ENCODE measurements around the gene CTXN1. TPM values are rescaled to one million over a fixed set of nuclear protein-coding genes. Genes with fewer than 3 reads are reported as not detected.

CTXN1 gene
- total RNA-seq, 2 donors from 2014 or later, result 5.0 to 37.1 TPM

DNA sequence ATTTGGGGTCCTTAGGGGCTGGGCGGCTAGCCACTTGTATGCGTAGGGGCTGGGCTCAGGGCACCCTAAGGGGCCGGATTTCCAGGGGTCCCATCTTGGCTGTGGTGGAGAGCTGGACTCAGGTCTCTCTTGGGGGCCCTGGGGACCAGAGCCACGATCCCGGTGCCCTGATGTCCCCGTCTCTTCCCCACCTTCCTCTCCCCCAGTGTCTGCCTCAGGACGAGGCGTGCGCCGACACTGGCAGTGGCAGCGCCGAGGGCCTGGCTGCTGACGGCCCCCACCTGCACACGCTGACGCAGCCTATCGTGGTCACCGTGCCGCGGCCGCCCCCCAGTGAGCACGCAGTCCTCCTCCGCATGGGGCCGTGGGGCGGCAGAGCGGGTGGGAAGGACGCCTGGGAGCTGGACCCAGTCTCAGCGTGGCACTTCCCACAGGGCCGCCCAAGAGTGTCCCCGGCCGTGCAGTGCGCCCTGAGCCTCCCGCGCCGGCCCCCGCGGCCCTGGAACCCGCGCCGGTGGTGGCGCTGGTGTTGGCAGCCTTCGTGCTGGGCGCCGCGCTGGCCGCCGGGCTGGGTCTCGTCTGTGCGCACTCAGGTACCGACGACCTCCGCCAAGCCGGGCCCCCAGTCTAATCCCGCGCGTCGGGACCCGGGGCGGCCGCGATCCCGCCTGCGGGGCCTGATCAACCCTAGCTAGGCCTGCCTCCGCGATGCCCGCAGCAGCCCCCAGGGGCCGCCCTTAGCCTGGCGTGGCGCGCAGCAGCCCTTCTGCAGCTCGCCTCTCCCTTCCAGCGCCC, 8.5 kb downstream of the CTXN1 start:
- H3K4me1 ChIP-seq (replicated peaks), result peaks cover 4% of the 10 kb centered on the region
- TF ChIP-seq, protein P1, sequence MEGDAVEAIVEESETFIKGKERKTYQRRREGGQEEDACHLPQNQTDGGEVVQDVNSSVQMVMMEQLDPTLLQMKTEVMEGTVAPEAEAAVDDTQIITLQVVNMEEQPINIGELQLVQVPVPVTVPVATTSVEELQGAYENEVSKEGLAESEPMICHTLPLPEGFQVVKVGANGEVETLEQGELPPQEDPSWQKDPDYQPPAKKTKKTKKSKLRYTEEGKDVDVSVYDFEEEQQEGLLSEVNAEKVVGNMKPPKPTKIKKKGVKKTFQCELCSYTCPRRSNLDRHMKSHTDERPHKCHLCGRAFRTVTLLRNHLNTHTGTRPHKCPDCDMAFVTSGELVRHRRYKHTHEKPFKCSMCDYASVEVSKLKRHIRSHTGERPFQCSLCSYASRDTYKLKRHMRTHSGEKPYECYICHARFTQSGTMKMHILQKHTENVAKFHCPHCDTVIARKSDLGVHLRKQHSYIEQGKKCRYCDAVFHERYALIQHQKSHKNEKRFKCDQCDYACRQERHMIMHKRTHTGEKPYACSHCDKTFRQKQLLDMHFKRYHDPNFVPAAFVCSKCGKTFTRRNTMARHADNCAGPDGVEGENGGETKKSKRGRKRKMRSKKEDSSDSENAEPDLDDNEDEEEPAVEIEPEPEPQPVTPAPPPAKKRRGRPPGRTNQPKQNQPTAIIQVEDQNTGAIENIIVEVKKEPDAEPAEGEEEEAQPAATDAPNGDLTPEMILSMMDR (IDR thresholded peaks at IDR 0.05), result peak in 3 of 4 experiments; percentile 13 to 71 (median 47)
- TF ChIP-seq POLR2A (IDR thresholded peaks at IDR 0.05), result no peak
- H3K36me3 ChIP-seq, result peaks cover 3 to 9% of the 10 kb centered on the region in 2 donors
- H3K9me3 ChIP-seq, result no peaks in the 10 kb centered on the region
- 2% methylated on average over 56 of the region's 71 CpGs for WGBS
- no peaks in the 10 kb centered on the region for H3K27me3 ChIP-seq (replicated peaks; ENCODE audit: insufficient read depth)
- DNase-seq (ENCODE audit: low spot score), result no peak
- intact Hi-C loops (cut with DNase I), result no loop called here
- H3K4me3 ChIP-seq, result peak overlapping the region; percentile 5 to 20
- peak overlapping the region; percentile 9 to 22 for H3K27ac ChIP-seq

- Histone ChIP-seq H3K36me3 (peaks cover 0 to 9% of the 10 kb centered on the region in 2 donors), H3K27me3 (replicated peaks; ENCODE audit: insufficient read depth) (no peaks in the 10 kb centered on the region), H3K9me3 (no peaks in the 10 kb centered on the region), H3K4me3 (peak overlapping the region; percentile 17 to 26), H3K4me1 (replicated peaks) (peaks cover 4% of the 10 kb centered on the region), H3K27ac (peak overlapping the region; percentile 9 to 22)
- intact Hi-C loops (cut with DNase I), result no loop called here
- TF ChIP-seq POLR2A (IDR thresholded peaks at IDR 0.05) (no peak), POLR2AphosphoS5 (IDR thresholded peaks at IDR 0.05) (no peak)
- TF ChIP-seq, protein P1 (IDR thresholded peaks at IDR 0.05), result no peak
- DNase-seq (ENCODE audit: low spot score), result no peak
- 6% methylated on average over 12 of the region's 12 CpGs for WGBS
Measured at GRCh38 chr19:7916955-7917266, 9.0 kb downstream of the CTXN1 start.

GRCh38 chr19:7916103-7916954, 9.6 kb downstream of the CTXN1 start:
- Histone ChIP-seq H3K4me1 (replicated peaks) (no peaks in the 10 kb centered on the region), H3K4me3 (peak overlapping the region; percentile 17 to 26), H3K36me3 (peaks cover 0 to 15% of the 10 kb centered on the region in 2 donors), H3K27ac (peak overlapping the region in 1 of 2 donors; percentile 22), H3K9me3 (no peaks in the 10 kb centered on the region), H3K27me3 (replicated peaks; ENCODE audit: insufficient read depth) (no peaks in the 10 kb centered on the region)
- TF ChIP-seq POLR2A (IDR thresholded peaks at IDR 0.05) (no peak), POLR2AphosphoS5 (IDR thresholded peaks at IDR 0.05) (no peak)
- TF ChIP-seq, protein P1 (IDR thresholded peaks at IDR 0.05), result no peak
- DNase-seq (ENCODE audit: low spot score), result no peak
- WGBS, result 1% methylated on average over 99 of the region's 104 CpGs
- intact Hi-C loops (cut with DNase I), result no loop called here

GRCh38 chr19:7915250-7916102, 10.5 kb downstream of the CTXN1 start:
- Histone ChIP-seq H3K27ac (no peak overlapping the region), H3K4me1 (replicated peaks) (no peaks in the 10 kb centered on the region), H3K9me3 (no peaks in the 10 kb centered on the region), H3K4me3 (peak overlapping the region; percentile 17 to 26), H3K27me3 (replicated peaks; ENCODE audit: insufficient read depth) (no peaks in the 10 kb centered on the region), H3K36me3 (peaks cover 6 to 24% of the 10 kb centered on the region in 2 donors)
- no peak for DNase-seq (ENCODE audit: low spot score)
- WGBS, result 44% methylated on average over 24 of the region's 24 CpGs
- TF ChIP-seq POLR2A (IDR thresholded peaks at IDR 0.05), result no peak
- no peak for TF ChIP-seq POLR2AphosphoS5 (IDR thresholded peaks at IDR 0.05)
- intact Hi-C loops (cut with DNase I), result no loop called here

DNA sequence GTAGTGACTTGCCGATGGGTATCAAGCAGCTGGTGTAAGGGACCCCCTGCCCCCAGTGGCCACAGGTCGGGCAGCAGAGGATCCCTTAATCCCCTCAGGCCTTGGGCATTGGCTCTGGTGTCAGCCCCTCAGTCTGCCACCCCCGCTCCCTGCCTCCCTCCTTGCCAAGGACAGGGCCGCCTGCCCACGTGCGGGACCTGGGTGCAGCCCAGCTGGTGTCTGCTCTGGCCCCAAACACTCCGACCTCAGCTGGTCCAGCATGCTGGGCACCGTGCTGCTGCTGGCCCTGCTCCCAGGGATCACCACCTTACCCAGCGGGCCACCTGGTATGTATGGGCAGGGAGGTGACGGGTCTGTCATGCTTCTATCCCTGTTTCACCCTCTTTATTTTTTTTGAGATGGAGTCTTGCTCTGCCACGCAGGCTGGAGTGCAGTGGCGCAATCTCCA, 11.3 kb downstream of the CTXN1 start, which contains the start of gene TGFBR3L:
Gene TGFBR3L, plus strand, starts transcription at position 233 of the 448 bp plus-strand sequence.
- Histone ChIP-seq H3K36me3 (peaks cover 11 to 27% of the 10 kb centered on the region in 2 donors), H3K4me1 (replicated peaks) (no peaks in the 10 kb centered on the region), H3K4me3 (no peak within 1 kb of the TSS), H3K9me3 (no peaks in the 10 kb centered on the region), H3K27me3 (replicated peaks; ENCODE audit: insufficient read depth) (no peaks in the 10 kb centered on the region), H3K27ac (no peak within 1 kb of the TSS)
- DNase-seq (ENCODE audit: low spot score), result no peak
- TF ChIP-seq POLR2AphosphoS5 (IDR thresholded peaks at IDR 0.05) (no peak), POLR2A (IDR thresholded peaks at IDR 0.05) (no peak)
- TF ChIP-seq, protein P1 (IDR thresholded peaks at IDR 0.05), result no peak
- intact Hi-C loops (cut with DNase I), result no loop called here
- 68% methylated on average over 12 of the region's 12 CpGs for WGBS

All from prostate gland (tissue), 2 donors.